HG03039 (cell line): ENCODE results near the gene MAGI2.

Experiments used
- ATAC-seq: cut with Tn5 transposase; IDR thresholded peaks from one replicate; pipeline ENCODE4 v1.9.1; 2021; ENCODE audit warnings: mild to moderate bottlenecking, moderate library complexity; ENCODE audit not compliant: unreplicated experiment

MAGI2 gene

DNA sequence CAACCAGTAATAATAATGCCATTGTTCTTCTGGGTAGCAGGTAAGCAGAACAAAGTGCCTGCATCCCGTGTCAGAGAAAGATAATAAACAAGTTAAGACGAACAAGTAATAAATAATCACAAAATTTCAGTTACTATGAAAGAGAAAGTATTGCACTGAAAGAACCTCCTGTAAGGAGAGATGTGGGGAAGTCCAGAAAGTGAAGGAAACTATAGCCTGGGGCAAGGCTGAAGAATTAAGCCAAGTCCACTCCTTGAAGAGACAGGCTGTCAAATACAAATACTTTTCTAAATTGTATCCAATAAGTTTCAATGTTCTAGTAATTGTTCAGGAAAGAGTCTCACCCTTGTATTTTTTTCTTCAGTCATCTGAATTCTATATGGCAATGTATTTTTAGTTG, 611.4 kb downstream of the MAGI2 start:
- ATAC-seq: no peak

DNA sequence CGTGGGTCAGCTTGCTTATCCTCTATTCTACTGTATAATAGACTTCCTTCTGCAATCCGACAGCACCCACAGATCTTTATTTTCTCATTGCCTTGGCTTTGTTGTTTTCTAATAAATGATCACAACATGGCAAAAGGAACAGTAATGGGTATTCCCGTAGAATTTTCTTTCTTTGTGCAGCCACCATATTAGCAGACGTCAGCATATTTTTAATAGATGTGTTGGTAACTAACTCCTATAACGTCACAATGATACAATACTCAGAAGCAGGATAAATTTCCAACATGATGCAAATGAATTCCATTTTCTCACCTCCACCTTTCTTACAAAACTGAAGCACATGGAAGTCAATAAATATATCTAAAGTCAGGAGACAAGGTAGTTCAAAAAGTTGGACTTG, 617.6 kb downstream of the MAGI2 start:
- ATAC-seq: no peak

DNA sequence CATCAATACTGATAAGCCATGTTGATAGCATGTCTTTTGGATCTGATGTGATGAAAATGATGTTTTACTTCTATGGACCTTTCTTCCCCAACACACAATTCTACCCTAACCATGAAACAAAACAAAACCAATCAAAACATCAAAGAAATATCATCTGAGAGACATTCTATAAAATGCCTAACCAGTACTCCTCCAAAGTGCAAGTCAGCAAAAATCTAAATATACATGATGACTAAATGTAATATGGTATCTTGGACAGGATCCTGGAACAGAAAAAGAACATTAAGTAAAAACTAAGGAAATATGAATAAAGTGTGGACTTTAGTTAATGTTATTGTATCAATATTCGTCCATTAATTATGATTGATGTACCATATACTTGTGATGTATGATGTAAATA, 625.1 kb downstream of the MAGI2 start:
- ATAC-seq: no peak

DNA sequence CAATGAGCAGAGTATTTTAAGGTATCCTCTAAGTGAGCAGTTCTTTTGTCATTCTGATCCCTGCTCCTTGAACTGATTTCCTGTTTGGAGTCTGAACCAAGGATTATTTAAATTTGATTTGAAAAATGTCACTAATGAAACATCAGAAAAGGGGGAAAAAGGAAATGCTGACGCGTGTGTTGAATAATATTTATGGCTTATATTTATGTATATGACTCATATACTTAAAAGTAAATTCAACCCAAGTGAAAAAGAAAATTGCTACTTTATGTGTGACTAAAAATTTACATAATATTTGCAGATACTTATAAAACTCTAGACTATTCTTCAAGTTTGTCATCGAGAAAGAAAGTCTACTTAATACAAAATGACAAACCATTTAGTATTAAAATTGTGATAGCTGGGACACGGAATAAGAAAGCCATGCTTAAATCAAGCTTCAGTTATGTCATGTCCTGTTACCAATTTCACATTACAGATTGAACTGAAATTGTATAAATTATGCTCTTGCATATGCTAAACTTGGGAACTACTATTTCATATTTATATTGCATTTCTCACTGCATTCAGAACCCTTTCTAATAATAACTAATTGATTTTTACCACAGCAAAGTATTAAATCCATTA, 649.9 kb downstream of the MAGI2 start:
- ATAC-seq: no peak

DNA sequence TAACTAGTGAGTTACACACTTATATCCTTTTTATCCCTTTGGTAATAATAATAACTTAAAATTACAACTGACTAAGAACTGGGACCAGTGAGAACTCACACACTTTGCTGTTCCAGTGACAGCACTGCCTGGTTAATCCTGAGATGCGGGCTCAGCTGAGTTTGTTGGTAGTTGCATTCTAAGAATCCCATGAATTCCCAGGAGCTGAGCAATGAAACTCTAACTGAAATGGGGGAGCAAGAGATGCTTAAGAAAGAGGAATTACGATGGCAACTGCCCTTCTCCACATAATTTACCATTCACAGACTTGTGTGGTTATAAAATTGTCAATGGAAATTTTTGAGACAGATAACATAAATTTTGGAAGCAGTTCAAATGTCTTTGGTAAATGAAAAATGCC, 659.4 kb downstream of the MAGI2 start:
- no peak for ATAC-seq

DNA sequence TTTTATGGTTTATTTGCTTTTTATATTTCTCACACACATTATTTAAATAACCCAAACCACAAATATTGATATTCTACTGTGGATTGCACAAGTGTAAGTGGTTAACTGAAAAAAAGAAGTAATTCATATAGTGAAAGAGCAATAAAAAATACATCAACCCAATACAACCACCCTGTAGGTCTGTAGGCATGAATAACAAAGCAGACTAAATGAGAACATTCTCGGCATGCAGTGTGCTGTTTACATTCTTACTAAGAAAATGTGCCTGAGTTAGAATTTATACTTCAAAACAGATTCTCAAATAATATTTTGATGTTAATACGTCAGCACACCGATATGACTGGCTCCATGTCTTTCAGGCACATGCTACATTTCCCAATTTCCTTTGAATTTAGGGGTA, 660.8 kb downstream of the MAGI2 start:
- ATAC-seq: no peak

DNA sequence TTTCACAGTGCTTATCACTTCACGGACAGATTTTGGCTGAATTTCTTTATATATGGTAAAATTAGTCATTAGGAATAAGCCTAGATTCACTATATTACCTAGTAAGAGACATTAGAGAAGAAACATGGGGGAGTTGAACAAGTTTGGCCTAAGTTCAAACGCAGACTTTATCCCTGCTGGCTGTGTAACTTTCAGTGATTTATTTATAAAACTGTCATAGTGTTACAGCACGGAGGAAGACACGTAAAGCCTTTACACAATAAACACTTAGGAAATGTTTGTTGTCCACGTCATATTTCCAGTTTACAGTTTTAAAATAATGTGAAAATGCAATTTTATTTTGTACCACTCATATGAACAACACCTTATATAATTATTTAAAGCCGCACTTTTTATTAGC, 661.5 kb downstream of the MAGI2 start:
- ATAC-seq: no peak

DNA sequence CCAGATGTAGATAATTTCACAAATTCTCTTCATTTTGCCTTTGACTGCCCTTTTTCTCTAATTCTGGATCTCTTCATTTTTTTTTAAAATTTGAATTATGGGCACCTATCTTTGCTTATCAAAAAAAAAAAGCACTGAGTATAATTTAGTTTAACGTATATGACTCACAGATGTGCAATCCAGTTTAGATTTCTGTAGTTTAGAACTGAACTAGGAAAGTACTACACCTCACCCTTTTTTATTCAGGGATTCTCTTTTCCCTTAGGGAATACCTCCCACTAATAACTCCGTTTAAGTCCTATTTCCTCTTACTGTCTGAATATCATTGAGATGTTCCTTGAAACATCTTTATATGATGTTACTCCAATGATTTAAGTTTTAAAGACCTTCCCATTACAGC, 665.0 kb downstream of the MAGI2 start:
- ATAC-seq: no peak

DNA sequence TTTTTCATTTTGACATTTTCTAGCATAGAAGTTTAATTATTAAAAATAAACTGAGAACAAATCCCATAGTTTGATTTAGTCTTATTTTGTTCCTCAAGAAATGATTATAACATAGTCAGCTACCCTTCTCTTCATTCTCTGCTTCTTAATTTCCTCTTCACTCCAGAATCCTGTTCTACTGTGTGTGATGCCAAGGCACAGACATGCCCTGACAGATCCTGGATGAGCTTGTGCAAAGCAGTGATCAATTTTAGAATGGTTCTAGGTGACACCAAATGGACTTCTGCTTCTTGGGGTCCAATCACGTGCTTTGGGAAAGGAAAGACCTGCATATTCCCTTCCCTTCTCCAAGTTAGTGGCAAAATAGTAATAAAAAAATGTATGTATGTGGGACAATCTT, 665.6 kb downstream of the MAGI2 start:
- no peak for ATAC-seq

DNA sequence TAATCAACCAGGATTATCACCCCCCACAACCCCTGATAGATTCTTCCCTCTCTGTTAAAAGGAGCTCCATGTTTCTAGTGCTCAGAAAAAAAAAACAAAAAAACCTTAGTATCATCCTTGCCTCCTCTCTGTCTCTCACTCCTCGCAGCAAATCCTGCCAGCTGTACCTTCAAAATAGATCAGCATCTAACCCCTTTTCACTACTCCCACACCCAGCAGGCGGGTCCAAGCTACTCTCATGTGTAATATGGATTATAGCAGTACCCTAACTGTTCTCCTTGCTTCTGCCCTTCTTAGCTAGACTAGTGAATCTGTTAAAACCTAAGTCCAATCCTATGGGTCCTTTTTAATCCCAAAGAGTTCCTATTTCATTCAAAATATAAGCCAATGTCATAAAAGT, 667.4 kb downstream of the MAGI2 start:
- ATAC-seq: no peak

DNA sequence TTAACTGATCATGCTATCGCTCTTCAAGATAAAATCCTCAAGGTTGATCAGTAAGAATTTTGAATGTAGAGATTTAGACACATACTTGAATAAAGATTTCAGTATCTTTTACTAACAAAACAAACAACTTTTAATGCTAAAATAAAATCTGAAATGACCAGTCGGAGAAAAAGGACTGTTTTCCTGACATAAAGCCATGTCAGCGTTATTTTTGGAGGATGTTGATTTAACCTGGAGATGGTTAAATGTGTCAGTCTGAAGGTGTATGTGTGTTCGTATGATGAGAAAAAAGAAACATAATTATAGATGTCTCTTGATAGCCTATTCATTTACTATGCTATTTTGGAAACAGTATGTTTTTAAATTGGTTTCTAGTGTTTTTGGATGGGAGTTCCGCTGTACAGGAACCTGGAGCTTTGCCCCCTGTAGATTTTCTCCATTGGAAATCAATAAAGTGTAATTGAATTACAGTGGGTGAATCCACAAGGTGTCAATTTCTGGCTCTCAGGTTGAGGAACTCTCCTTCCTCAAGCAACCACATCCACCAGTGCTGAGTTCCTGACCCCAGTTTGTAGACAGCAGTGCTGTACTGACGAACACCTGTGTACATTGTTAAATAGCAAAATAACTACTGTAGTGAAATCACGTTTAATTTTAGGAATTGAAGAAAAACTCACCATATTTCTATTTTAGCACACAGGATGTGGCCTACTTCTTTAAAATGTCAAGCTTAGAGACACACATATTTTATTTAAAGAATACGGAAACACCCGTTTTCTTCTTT, 670.1 kb downstream of the MAGI2 start:
- no peak for ATAC-seq

DNA sequence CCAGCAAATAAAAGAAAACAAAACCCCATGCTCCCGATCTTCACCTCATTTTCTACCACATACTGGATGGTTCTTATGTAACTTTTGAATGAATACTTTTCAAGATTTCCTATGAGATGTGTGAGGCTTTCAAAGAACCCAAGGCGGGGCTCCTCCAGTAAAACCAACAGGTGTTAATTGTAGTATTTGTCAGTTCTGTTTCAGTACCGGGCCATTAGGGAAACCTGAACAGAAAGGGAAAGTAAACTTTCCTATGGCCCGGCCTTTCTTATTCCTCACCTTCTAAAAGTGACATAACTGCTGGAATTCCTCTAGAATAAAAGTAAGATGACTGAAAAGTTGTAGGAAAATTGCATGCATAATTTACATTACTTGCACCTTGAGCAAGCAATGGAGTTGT, 672.9 kb downstream of the MAGI2 start:
- no peak for ATAC-seq

DNA sequence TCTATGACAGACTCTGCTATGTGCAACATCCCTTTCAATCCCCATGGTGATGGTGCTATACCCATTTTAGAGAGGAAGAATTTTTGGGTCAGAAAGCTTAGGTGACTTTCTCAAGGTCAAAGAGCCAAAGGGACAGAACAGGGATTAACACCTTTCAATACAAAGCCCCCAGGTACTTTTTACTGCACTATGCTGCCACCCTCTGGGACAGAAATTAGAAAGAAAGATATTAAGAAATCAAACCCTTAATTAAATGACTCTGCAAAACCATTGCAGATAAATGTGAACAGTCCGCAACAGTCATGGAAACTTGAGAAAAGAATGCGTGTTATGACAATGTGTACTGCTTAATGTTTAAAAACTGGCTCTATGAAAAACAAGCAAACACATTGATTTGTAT, 673.7 kb downstream of the MAGI2 start:
- ATAC-seq: no peak

DNA sequence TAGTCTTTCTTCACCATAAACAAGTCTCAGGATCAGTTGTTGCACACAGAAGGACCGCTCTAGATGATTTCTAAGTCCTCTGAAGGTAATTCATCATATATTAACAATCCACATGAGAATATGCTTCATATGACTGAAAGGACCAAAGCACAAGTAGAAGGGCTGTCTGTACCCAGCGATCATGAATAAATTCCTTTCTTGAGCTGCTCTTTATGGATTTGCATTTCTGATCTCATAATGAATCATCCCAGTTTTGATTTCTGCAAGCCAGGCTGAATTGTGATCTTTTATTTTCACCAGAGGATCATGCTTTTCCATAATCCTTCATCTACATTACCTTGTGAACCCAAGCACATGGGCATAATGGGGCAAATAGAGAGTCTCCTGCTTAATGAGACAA, 675.6 kb downstream of the MAGI2 start:
- no peak for ATAC-seq

DNA sequence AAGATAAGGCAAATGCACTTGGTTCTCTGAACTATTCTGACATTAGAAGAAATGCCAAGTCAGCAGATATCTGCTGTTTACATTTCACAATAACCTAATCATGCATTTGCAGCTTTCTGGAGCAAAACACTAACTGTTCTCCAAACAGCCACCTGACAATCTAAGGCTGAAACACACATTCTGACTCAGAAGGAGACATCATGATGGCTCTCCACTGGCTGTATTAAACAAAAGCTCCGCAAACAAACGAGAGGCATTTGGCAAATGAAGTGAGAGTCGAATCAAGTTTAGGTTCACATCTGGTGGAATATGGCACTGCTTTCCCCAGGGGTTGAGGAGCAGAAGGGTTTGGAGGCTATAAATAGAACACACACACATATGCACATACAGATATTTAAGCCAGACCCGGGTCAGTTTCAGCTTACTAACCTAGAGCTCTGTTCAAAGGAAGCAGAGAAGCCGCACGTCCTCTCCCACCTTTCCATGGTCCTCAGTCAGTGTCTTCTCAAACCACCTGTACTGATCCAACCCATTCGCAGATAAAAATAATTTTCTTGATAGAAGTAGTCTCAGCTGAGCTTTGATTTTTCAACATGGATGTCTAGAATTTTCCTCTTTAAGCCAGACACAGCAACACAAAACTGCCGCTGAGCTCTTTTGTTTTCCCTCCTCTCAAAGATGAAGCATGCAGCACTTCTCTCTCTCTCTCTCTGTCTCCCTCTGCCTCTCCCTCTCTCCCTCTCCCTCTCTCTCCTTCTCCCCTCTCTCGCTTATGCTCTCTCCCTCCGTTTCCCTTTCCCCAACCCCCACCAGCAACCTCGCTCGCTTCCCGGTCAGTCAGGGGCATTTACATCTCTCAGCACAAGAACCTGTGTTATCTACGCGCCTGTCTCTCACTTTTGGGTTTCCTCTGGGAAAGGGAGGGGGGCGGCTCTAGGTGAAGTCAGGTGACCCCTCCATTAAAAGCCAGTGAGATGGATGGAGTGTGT, 682.8 kb downstream of the MAGI2 start:
- ATAC-seq: peak; percentile 36

DNA sequence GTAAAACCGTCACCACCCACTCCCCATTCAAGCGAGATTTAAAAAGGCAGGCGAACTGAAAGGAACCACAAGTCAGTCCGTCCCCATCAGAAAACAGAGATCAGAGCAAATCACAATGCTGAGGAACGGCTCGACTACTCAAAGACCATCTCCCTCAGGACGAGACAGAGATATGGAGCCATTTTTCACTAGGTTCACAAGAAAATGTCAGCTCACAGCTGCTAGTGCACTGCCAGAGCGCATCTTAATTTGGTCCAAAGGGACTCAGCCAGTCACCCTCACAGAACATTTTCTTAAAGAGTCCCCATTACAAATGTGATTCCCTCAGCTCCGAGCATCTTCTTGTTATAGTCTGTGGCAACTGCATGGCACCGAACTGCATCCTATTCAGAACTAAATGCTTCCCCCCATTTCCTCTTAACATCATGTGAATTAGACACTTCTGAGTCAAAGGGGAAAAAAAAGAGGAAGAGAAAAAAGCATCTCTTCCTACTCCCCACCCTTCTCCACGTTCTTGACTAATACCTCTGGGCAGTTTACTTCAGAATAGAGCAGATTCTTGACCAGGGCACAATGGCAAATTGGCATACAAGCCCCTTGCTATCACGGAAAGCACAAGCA, 683.9 kb downstream of the MAGI2 start:
- peak; percentile 93 for ATAC-seq

DNA sequence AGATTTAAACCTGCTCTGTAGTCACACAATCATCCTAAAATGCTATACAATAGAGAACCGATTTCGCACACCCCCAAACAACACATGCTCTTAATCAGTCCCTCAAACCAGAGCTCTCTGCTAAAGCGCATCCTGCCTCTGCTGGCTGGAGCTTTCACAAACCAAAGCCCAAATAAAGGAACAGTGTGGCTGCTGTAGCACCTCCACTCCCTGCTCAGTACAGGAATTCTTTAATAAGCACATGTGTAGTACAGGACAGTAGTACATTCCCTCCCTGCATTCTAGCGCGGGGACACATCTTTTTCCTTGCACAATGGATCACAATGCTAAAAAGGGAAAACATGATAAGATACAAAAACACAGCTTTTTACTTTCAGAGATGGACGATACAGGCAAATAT, 684.6 kb downstream of the MAGI2 start:
- ATAC-seq: no peak

DNA sequence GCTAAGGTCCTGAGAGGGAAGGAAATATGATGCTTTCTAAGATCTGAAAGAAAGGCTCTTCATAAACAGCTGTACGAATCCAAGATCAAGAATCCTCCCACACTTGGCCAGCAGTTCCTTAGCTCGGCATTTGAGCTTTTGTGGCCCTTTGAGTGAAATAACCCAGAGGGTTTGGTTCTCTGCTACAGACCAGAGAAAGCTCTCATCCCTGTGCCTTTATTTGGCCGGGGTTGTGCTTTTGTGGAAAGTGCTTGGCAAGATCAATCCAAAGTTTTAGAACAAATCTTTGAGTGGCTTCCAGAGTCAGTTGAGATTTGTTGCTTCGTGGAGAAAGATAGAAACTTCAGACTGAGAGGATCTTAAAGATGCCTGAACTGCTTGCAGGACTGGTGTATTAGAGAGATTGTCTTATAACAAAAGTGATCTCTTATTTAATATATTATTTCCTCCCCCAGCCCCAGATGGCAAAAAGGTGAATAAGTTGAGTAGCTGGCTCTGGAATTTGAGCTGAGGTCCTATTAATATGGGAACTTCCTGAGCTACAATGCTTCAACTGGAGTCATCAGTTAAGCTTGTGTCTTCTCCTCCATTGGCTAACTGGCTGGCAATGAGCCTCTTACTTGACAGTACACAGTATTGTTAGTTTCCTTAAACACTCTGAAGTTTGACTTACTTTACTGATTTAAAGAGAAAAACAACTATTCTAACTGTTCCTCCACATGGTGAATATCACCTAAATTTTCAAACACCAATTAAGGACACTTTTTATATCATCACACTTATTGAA, 687.3 kb downstream of the MAGI2 start:
- ATAC-seq: no peak

DNA sequence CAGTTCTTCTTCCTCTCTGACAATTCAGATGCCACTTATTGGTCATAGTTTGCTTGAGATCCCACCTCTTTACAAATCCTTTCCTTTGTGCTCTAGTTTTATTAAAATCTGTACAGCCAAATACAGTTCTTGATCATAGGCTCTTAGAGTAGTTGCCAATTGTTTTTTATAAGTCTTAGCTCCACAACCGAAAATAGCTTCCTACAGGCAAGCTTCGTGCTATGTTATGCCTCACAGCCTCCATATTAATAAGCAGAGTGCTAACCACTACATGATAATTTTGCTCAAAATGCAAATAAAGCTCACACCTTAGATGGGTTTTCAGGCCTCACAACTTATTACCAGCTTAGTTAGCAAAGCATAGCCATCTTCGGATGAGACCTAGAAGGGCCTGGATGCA, 688.9 kb downstream of the MAGI2 start:
- ATAC-seq: no peak

DNA sequence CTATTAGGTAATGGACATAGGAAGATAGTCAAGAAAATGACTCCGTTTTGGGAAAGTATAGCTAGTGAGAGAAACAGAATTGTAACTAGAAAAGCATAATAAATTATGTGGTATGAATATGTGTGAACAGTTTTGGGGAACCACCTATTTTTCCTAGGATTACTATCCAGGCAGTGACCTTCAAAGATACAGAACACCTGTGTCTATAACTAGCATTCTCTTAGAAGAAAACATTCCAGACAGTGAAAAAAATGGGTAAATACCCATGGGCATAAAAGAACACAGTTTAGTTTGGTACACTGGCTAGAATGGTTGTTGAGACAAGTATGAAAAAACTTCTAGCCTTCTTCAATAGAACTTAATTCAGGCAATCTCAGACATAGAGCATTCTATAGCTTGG, 690.8 kb downstream of the MAGI2 start:
- ATAC-seq: no peak
